HCT116 (cell line): Measurements from ENCODE around the gene SMPDL3B. TPM values are rescaled to one million over a fixed set of nuclear protein-coding genes. Genes with fewer than 3 reads are reported as not detected.

ENCODE experiments used
- ATAC-seq: fragments of 200-7000 bp; cut with Tn5 transposase; 2 replicates; pipeline ENCODE4 v1.9.1; 2020; ENCODE audit warnings: mild to moderate bottlenecking, moderate library complexity
- BruUV-seq: library from RNA; stranded (reverse); fragments of 400-500 nt; replicated peaks from 2 replicates; lab custom pipeline; 2021; lab: Mats Ljungman, UMichigan
- CTCF ChIA-PET: fragments of 300-600 bp; sonication (Branson Sonifier 250); formaldehyde crosslinking; loops from one replicate; lab custom pipeline; 2021; ENCODE audit warnings: antibody characterized with exemption; lab: Charles Lee
- POLR2A ChIA-PET: fragments of 300-600, 350-600 bp; sonication (Branson Sonifier 250); formaldehyde crosslinking; loops from one replicate; lab custom pipeline; 2021; ENCODE audit warnings: antibody characterized with exemption; lab: Charles Lee
- RAD21 ChIA-PET, 2 experiments: fragments of 300-600 bp; sonication (Branson Sonifier 250); formaldehyde crosslinking; loops; one replicate each; lab custom pipeline; 2023; ENCODE audit warnings: low total read pairs in 2 of 2; ENCODE audit not compliant: uncharacterized antibody in 2 of 2, unreplicated experiment in 2 of 2, low non-redundant PET in 1 of 2; lab: Charles Lee
- DNase-seq: peaks from one replicate; pipeline ENCODE4 v3.0.0-alpha.2; 2010; ENCODE audit warnings: low read depth, low spot score
- H2AFZ ChIP-seq: fragments of 200-600 bp; shearing (Covaris generic), sonication (generic); 2 replicates; pipeline ENCODE4 v1.6.1; 2017; ENCODE audit warnings: low read depth, mixed run types, mixed read lengths, antibody characterized with exemption, low read length; ENCODE audit not compliant: poor library complexity, severe bottlenecking
- H3K27ac ChIP-seq: 2 replicates; pipeline ENCODE4 v1.5.1; 2012; ENCODE audit warnings: low read depth, low read length
- H3K27me3 ChIP-seq: fragments of 200-600 bp; sonication (generic); 2 replicates; pipeline ENCODE4 v1.6.1; 2016; ENCODE audit warnings: mixed run types, low read length, mixed read lengths; ENCODE audit not compliant: insufficient read depth
- H3K36me3 ChIP-seq, 2 experiments: fragments of 200-500 bp in 1 of 2; fragments of 200-600 bp in 1 of 2; sonication (Bioruptor generic) in 1 of 2; sonication (generic) in 1 of 2; 2 replicates each; pipeline versions ENCODE4 v1.5.1 to v1.6.1; 2014 to 2016; ENCODE audit warnings: low read length in 2 of 2, inconsistent platforms in 1 of 2, mixed read lengths in 1 of 2, mixed run types in 1 of 2; ENCODE audit not compliant: insufficient read depth in 2 of 2, control insufficient read depth in 1 of 2
- H3K4me1 ChIP-seq, 2 experiments: fragments of 200-600 bp in 1 of 2; sonication (generic) in 1 of 2; 2 replicates each; pipeline versions ENCODE4 v1.5.1 to v1.6.1; 2012 to 2017; ENCODE audit warnings: low read length in 2 of 2, inconsistent platforms in 1 of 2, mild to moderate bottlenecking in 1 of 2, mixed read lengths in 1 of 2, mixed run types in 1 of 2, moderate library complexity in 1 of 2; ENCODE audit not compliant: insufficient read depth in 2 of 2, control insufficient read depth in 1 of 2
- H3K4me2 ChIP-seq: fragments of 200-600 bp; sonication (generic); 2 replicates; pipeline ENCODE4 v1.6.1; 2017; ENCODE audit warnings: mixed run types, low read length, mixed read lengths
- H3K4me3 ChIP-seq, 2 experiments: fragments of 200-600 bp in 1 of 2; sonication (generic) in 1 of 2; replicated peaks in 1 of 2; 2 replicates each; pipeline ENCODE4 v1.5.1; 2011 to 2016; ENCODE audit warnings: low read length in 2 of 2, control low read depth in 1 of 2, low read depth in 1 of 2, mild to moderate bottlenecking in 1 of 2, mixed read lengths in 1 of 2, mixed run types in 1 of 2
- H3K79me2 ChIP-seq: fragments of 200-600 bp; sonication (generic); 2 replicates; pipeline ENCODE4 v1.6.1; 2017; ENCODE audit warnings: mild to moderate bottlenecking, mixed run types, low read length, moderate library complexity, mixed read lengths; ENCODE audit not compliant: insufficient read depth
- H3K9ac ChIP-seq: fragments of 200-600 bp; sonication (generic); 2 replicates; pipeline ENCODE4 v1.6.1; 2016; ENCODE audit warnings: low read length, mixed read lengths
- H3K9me2 ChIP-seq: fragments of 200-600 bp; sonication (generic), shearing (Covaris generic); 2 replicates; pipeline ENCODE4 v1.6.1; 2017; ENCODE audit warnings: mixed run types, mild to moderate bottlenecking, moderate library complexity; ENCODE audit not compliant: insufficient read depth
- H3K9me3 ChIP-seq, 2 experiments: fragments of 200-500 bp in 1 of 2; fragments of 200-600 bp in 1 of 2; sonication (Bioruptor generic) in 1 of 2; sonication (generic) in 1 of 2; 2 replicates each; pipeline ENCODE4 v1.6.1; 2014 to 2017; ENCODE audit warnings: low read length in 2 of 2, mixed read lengths in 2 of 2, inconsistent platforms in 1 of 2, low read depth in 1 of 2, mild to moderate bottlenecking in 1 of 2, mixed run types in 1 of 2, moderate library complexity in 1 of 2; ENCODE audit not compliant: control insufficient read depth in 1 of 2, insufficient read depth in 1 of 2
- H4K20me1 ChIP-seq: fragments of 200-600 bp; sonication (generic), shearing (Covaris generic); 2 replicates; pipeline ENCODE4 v1.6.1; 2017; ENCODE audit warnings: mixed run types, mild to moderate bottlenecking, moderate library complexity; ENCODE audit not compliant: insufficient read depth
- EGR1 ChIP-seq: IDR thresholded peaks from 2 replicates; pipeline ENCODE4 v1.6.1; 2012; ENCODE audit warnings: low read depth
- JUND ChIP-seq: IDR thresholded peaks from 2 replicates; pipeline ENCODE4 v1.6.1; 2012
- RAD21 ChIP-seq: IDR thresholded peaks from 2 replicates; pipeline ENCODE4 v1.6.1; 2012; ENCODE audit warnings: low read depth, mild to moderate bottlenecking
- SIN3A ChIP-seq: IDR thresholded peaks from 2 replicates; pipeline ENCODE4 v1.6.1; 2012; ENCODE audit warnings: low read depth
- SRF ChIP-seq: IDR thresholded peaks from 2 replicates; pipeline ENCODE4 v1.6.1; 2012; ENCODE audit warnings: low read depth
- TCF7L2 ChIP-seq: IDR thresholded peaks from 2 replicates; pipeline ENCODE4 v1.7.0; 2011; ENCODE audit warnings: borderline replicate concordance, inconsistent platforms; ENCODE audit not compliant: insufficient read depth, insufficient read length; ENCODE audit errors: extremely low read depth
- ZNF274 ChIP-seq: fragments of 200-500 bp; sonication (Bioruptor generic); IDR thresholded peaks from 2 replicates; pipeline ENCODE4 v1.6.1; 2014; ENCODE audit warnings: mild to moderate bottlenecking, low read depth, low read length, inconsistent platforms
- intact Hi-C: fragments of 100-400 bp; cut with micrococcal nuclease; formaldehyde crosslinking; loops from 2 replicates; pipeline ENCODE4 v1.10.0; 2022
- total RNA-seq: library from RNA; stranded (reverse); gene quantifications from one replicate; pipeline ENCODE4 v1.2.1, GENCODE V29; 2021; ENCODE audit not compliant: unreplicated experiment
- TF ChIP-seq, protein P1 (sequence below), 3 experiments: fragments of 200-600 bp in 1 of 3; sonication (generic) in 1 of 3; IDR thresholded peaks in 2 of 3; conservative IDR thresholded peaks in 1 of 3; 2 replicates each; pipeline ENCODE4 v1.5.1; 2012 to 2017; ENCODE audit warnings: low read depth in 2 of 3, low read length in 2 of 3, antibody characterized with exemption in 1 of 3, borderline replicate concordance in 1 of 3, control low read depth in 1 of 3, mild to moderate bottlenecking in 1 of 3, mixed read lengths in 1 of 3, mixed run types in 1 of 3, moderate library complexity in 1 of 3; ENCODE audit not compliant: insufficient read depth in 1 of 3

Gene SMPDL3B
- total RNA-seq, 1 experiment from 2014 or later = 16.4 TPM

DNA sequence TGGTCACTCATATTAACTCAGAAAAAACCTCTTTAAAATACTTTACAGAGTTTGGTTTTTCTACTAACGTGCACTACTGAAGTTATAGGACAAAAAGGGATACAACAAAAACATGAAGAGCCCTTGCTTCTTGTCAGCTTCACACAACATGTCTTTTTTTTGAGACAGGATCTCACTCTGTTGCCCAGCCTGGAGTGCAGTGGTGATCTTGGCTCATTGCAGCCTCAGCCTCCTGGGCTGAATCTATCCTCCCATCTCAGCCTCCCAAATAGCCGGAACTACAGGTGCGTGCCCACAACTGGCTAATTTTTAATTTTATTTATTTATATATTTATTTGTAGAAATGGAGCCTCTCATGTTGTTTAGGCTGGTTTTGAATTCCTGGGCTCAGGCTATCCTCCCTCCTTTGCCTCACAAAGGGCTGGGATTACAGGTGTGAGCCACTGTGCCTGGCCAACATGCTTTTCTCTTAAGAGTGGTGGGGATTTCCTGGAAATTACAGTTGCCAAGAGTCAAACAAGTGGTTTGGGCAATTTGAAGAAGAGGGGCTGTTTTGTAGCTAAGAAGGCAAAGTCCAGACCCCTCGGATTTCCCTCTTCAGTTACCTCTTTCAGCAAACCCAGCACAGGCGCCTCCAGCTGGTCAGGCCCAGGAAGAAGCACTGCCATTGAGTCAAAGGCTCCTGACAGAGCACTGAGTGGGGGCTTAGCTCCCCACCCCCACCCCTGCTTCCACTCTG, 6.4 kb upstream of the SMPDL3B start:
- ChIA-PET RAD21 (no interaction called here), CTCF (no interaction called here), POLR2A (no interaction called here)
- Histone ChIP-seq H3K4me2 (no peak overlapping the region), H3K9me3 (no peaks in the 10 kb centered on the region), H3K27me3 (no peaks in the 10 kb centered on the region), H3K9ac (no peak overlapping the region), H3K27ac (no peak overlapping the region), H3K4me1 (0 out of 4 replicates have a peak, but pooled peaks cover 0 to under 1% of the 10 kb centered on the region in 2 experiments)
- no peak for DNase-seq
- intact Hi-C loops = no loop called here
- TF ChIP-seq SRF = no peak
- TF ChIP-seq, protein P1, sequence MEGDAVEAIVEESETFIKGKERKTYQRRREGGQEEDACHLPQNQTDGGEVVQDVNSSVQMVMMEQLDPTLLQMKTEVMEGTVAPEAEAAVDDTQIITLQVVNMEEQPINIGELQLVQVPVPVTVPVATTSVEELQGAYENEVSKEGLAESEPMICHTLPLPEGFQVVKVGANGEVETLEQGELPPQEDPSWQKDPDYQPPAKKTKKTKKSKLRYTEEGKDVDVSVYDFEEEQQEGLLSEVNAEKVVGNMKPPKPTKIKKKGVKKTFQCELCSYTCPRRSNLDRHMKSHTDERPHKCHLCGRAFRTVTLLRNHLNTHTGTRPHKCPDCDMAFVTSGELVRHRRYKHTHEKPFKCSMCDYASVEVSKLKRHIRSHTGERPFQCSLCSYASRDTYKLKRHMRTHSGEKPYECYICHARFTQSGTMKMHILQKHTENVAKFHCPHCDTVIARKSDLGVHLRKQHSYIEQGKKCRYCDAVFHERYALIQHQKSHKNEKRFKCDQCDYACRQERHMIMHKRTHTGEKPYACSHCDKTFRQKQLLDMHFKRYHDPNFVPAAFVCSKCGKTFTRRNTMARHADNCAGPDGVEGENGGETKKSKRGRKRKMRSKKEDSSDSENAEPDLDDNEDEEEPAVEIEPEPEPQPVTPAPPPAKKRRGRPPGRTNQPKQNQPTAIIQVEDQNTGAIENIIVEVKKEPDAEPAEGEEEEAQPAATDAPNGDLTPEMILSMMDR (IDR thresholded peaks at IDR 0.05 in 2 of 3, conservative IDR thresholded peaks at IDR 0.05 in 1 of 3; ENCODE audit: borderline replicate concordance in 1 of 3, insufficient read depth in 1 of 3, low read depth in 2 of 3, low read length in 2 of 3) = peak in 1 of 3 experiments; percentile 16; a peak in 1 of 6 replicates
- TF ChIP-seq, all 23 proteins: peak for 1
- ATAC-seq = no peak
- H4K20me1 ChIP-seq = no peaks in the 10 kb centered on the region
- H3K9me2 ChIP-seq = no peaks in the 10 kb centered on the region
- no peak overlapping the region for H2AFZ ChIP-seq
- BruUV-seq = no TSS peak
- no peak overlapping the region for H3K4me3 ChIP-seq
- H3K36me3 ChIP-seq = no peaks in the 10 kb centered on the region
- H3K79me2 ChIP-seq = no peaks in the 10 kb centered on the region

GRCh38 chr1:27931184-27931583, 3.6 kb upstream of the SMPDL3B start:
- ChIA-PET CTCF (no interaction called here), POLR2A (no interaction called here), RAD21 (no interaction called here)
- Histone ChIP-seq H3K79me2 (no peaks in the 10 kb centered on the region), H4K20me1 (no peaks in the 10 kb centered on the region), H3K4me2 (no peak overlapping the region), H3K4me3 (no peak overlapping the region), H3K36me3 (no peaks in the 10 kb centered on the region), H3K9me2 (no peaks in the 10 kb centered on the region), H3K27me3 (no peaks in the 10 kb centered on the region), H2AFZ (no peak overlapping the region), H3K27ac (no peak overlapping the region), H3K9ac (no peak overlapping the region), H3K9me3 (no peaks in the 10 kb centered on the region), H3K4me1 (peaks cover 7 to 14% of the 10 kb centered on the region in 2 experiments; a peak in 3 of 4 replicates)
- no peak for DNase-seq
- BruUV-seq = no TSS peak
- no peak for TF ChIP-seq ZNF274
- no peak for TF ChIP-seq JUND
- no peak for TF ChIP-seq EGR1
- TF ChIP-seq SIN3A = no peak
- TF ChIP-seq TCF7L2 = no peak
- no peak for TF ChIP-seq RAD21
- intact Hi-C loops = no loop called here
- no peak for ATAC-seq
